Measurements from ENCODE around the gene CPED1.

DNA sequence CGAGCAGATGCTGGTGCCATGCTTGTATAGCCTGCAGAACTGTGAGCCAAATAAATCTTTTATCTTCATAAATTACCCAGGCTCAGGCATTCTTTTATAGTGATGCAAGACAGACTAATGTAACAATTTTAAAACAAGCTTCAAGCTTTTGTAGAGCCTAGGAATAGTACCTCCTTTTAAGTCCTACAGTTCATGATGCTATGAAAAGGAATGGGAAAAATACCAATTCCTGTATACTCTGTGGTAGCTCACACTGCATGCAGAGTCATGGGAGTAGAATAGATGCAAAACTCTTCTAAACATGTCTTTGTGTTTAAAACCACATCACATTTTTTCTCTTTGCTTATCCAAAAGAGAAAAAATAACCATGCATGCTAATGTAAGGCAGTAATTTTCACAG, 273.7 kb downstream of the CPED1 start:
- TF ChIP-seq CTCF (IDR thresholded peaks at IDR 0.05) (no peak), EZH2phosphoT487 (IDR thresholded peaks at IDR 0.05) (no peak)
